ENCODE results near the gene TPCN1.
A peak's percentile ranks its signal among the peaks of the same experiment; 100 is the strongest.

Gene TPCN1

GRCh38 chr12:113290506-113290905 is 69.2 kb downstream of the TPCN1 start:
- DNase-seq, result no peak

DNA sequence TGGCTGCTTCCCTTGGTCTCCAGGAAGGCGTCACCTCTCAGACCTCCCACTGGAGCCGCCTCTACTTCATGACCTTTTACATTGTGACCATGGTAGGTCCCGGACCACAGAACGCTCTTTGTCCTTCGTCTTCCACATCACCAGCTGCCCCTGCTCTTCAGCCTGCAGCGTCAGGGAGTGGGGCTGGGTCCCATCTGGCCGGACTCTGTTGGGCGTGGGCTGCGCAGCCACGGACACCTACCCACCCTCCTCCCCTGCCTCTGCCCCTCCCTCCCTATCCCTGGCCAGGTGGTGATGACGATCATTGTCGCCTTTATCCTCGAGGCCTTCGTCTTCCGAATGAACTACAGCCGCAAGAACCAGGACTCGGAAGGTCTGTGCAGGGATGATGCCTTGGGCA is 70.3 kb downstream of the TPCN1 start:
- no peak for DNase-seq

- DNase-seq, result no peak
Observed at GRCh38 chr12:113292091-113292490, 70.8 kb downstream of the TPCN1 start.

DNA sequence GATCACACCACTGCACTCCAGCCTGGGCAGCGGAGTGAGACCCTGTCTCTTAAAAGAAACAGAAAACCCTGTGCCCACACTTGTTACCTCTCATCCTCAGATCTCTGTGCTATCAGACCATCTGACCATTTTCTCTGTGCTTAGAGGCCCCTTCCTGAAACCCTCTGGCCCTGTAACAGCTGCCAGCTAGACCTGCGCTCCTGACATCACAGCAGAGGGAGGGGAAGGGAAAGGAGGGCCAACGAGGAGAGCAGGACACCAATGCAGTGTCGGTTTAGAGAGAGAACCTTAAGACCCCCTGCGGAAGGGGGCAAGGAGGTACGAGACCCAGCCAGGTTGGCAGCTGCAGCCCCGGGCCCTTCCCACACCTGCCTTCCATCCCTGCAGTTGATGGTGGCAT is 71.3 kb downstream of the TPCN1 start:
- no peak for DNase-seq

- DNase-seq, result no peak
Observed at GRCh38 chr12:113293100-113293499, 71.8 kb downstream of the TPCN1 start.

GRCh38 chr12:113295886-113296556 is 74.8 kb downstream of the TPCN1 start:
- DNase-seq, result no peak

GRCh38 chr12:113296557-113297213 is 75.4 kb downstream of the TPCN1 start:
- no peak for DNase-seq

GRCh38 chr12:113297214-113297587 is 75.9 kb downstream of the TPCN1 start:
- DNase-seq, result no peak

- peak; percentile 9 for DNase-seq
Observed at GRCh38 chr12:113297621-113298471, 76.6 kb downstream of the TPCN1 start.

DNA sequence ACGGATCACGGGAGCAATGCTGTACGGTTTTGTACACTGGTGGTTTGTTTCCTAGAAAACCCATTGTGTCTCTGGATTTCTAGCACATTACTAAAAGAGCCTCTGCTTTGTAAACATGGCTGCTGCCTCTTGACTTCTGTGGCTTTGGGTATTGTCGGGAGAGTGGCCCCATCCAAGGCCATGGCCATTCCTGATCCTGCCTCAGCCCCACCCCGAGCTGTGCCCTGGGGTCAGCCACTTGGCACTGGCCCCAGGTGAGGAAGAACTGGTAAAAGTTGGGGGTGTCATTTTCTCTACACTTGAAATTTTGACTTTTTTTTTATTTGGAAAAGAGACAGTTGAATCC is 77.2 kb downstream of the TPCN1 start:
- no peak for DNase-seq

DNA sequence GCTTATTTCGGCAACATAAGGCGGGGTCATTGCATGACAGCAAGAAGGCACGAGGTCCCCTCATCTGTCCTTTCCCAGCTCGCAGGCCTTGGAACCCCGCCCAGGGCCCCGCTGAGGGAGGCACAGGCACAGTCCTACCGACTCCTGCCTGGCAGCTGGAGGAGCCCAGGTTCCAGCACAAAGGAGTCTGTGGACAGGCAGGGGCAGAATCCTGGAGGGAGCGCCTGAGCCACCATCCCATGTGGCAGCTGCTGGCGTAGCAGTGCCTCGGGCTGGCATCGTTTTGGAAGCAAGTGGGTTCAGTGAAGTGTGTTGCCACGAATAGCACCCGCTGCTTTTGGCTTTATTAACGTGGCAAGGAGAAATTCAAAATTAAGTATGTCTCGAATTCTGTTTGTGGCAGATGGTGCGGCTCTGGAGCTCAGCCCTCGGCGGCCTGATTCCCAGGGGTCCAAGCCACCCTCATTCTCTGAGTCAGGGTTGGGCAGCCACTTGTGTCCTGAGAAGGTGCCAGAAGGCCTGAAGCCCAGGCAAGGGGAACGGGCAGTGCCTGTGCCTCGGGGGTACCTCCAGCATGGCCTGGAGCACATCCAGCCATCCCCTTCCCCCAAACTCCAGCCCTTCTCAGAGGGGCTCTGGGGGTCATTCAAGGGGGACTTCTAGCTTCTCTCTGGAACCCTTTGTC is 77.7 kb downstream of the TPCN1 start:
- DNase-seq, result peak; percentile 95

- DNase-seq, result peak; percentile 40
Observed at GRCh38 chr12:113299619-113300237, 78.5 kb downstream of the TPCN1 start.

- DNase-seq, result no peak
Observed at GRCh38 chr12:113301811-113302210, 80.5 kb downstream of the TPCN1 start.

GRCh38 chr12:113302466-113302865 is 81.2 kb downstream of the TPCN1 start:
- no peak for DNase-seq

DNA sequence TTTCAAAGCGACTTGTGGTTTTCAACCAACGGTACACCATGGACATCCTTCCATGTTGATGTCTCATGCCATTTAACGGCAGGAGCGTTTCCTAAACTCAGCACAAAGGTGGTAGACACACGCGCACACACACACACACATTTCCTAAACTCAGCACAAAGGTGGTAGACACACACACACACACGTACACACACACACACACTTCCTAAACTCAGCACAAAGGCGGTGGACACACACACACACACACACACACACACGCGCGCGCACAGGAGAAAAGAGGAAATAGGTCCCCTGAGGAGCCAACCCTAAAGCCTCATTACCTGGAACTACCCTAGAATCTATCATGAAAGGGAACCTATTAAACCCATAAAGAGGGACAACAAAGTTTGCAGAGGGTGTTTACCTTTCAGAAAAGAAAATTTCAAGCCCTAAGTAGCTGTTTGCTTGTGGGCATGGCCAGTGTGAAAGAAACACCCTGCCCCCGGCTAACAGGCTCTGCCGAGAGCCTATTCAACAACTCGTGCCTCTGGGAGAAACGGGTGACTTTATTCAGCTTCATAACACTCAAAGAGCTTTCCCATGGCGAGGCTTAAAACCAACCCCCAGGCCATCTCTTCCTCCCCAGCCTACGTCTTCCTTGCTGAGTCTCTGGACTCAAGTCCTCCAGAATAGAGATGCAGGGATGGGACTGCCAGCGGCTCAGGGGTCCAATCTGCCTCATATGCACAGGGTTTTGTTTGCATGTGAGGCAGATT is 81.8 kb downstream of the TPCN1 start:
- no peak for DNase-seq

DNA sequence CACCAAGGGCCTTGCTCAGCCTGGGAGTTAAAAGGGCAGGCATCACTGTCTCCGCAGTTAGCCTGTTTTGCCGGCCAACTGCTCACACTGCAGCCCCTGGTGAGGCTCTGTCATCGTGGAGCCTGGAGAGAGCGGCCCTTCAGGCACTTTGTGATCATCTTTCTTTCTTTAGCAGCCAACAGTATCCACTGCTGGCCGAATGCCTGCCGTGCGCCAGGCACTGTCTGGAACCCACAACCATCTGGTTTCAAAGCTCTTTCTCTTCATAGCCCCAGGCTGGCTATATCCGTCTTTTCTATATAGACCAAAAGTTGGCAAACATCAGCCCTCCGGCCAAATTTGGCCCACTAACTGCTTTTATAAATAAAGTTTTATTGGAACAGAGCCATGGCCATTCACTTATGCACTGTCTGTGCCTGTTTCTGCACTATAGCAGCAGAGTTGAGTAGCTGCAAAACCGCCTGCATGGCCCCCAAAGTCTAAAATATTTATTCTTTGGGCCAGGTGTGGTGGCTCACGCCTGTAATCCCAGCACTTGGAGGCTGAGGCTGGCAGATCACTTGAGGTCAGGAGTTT is 84.1 kb downstream of the TPCN1 start:
- DNase-seq, result no peak

DNA sequence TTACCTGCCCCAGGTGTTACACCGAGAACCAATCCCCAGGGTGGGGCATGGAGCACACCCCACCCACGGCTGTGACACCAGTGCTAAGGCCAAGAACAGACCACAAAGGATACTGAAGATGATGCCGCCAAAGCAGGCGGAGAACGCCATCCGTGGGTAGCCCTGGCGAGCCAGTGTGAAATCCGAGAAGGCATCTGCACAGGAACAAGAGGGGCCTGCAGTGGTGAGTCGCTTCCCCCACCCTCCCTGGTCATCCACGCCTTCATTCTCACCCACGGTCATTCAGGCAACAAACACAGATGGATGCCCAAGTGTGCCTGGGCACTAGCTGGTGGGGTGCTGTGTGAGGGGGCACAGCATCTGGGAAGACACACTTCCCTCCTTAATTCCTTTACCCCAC is 85.1 kb downstream of the TPCN1 start:
- peak; percentile 20 for DNase-seq

DNA sequence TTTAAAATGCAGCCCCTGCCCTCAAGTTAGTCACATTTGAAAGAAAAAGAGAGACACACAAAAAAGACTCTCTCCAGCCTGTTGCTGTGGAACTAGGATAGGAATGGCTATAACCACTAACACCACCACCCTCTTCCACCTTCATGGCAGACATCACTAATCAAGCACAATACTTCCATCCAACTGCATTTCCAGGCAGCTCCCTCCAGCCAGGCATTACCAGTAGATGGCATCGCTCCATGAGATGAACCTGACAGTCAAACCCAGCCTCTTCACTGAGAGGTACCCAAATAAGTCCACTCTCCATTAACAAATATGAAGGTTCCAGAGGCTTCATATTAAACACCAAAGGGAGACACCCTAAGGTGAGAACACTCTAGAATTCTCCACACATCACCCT is 89.2 kb downstream of the TPCN1 start:
- peak; percentile 18 for DNase-seq

- DNase-seq, result no peak
Observed at GRCh38 chr12:113314121-113314529, 92.9 kb downstream of the TPCN1 start.

DNA sequence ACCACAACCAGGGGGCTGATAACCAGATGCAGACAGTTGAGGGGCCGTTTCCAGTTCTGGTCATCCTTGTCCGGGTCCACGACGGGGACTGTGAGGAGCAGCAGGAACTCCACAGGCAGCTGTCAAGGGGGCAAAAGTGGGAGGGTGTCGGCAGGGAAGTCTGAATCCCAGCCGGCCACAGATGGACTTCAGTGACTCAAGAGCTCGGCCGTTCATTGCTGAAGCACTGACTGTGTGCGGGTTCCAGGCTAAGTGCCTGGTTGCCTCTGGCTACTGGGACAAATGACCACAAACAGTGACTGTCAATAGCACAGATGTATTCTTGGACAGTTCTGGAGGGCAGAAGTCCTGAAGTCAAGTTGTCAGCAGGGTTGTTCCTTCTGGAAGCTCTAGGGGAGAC is 94.1 kb downstream of the TPCN1 start:
- no peak for DNase-seq

GRCh38 chr12:113316155-113316554 is 94.9 kb downstream of the TPCN1 start:
- DNase-seq, result no peak

- no peak for DNase-seq
Observed at GRCh38 chr12:113317122-113317521, 95.9 kb downstream of the TPCN1 start.
